Spleen (tissue), 7 donors: ENCODE measurements around the gene PRKCA.

Source experiments
- CTCF ChIP-seq, 11 experiments: fragments of 200-600 bp in 7 of 11; fragments of 450-650 bp in 4 of 11; sonication (generic) in 4 of 11; IDR thresholded peaks in 8 of 11; conservative IDR thresholded peaks in 3 of 11; 1 replicate in 7 of 11; 2 replicates in 4 of 11; pipeline versions ENCODE4 v1.4.0 to v1.8.0; 2016 to 2021; ENCODE audit warnings: antibody characterized with exemption in 11 of 11, inconsistent platforms in 4 of 11, mild to moderate bottlenecking in 1 of 11
- POLR2A ChIP-seq, 3 donors: fragments of 450-650 bp; IDR thresholded peaks; one replicate each; pipeline ENCODE4 v1.5.1; 2017; ENCODE audit warnings: antibody characterized with exemption in 3 of 3, mild to moderate bottlenecking in 1 of 3
- POLR2AphosphoS5 ChIP-seq, 3 donors: sonication (generic); formaldehyde crosslinking; IDR thresholded peaks; one replicate each; pipeline ENCODE4 v1.5.1; 2017; ENCODE audit warnings: antibody characterized with exemption in 3 of 3
- donor health status: DM: no; HTN: no; CAD: no; lungs with moderate emphysema.
- donor health status: DM: no; HTN: no; CAD: no.
- donor health status: DM: no; HTN: no; CAD: no.

- TF ChIP-seq CTCF (IDR thresholded peaks at IDR 0.05 in 8 of 11, conservative IDR thresholded peaks at IDR 0.05 in 3 of 11) (no peak), POLR2A (IDR thresholded peaks at IDR 0.05) (no peak), POLR2AphosphoS5 (IDR thresholded peaks at IDR 0.05) (no peak)
Measured at GRCh38 chr17:66571745-66572144, 269.3 kb downstream of the PRKCA start.
